ENCODE measurements around the gene CYP4V2.
"Not testable (repeated sequence)": the region's sequence is repeated elsewhere in the genome, so short reads cannot be mapped to it uniquely, and the experiment has no call there.

Gene CYP4V2

DNA sequence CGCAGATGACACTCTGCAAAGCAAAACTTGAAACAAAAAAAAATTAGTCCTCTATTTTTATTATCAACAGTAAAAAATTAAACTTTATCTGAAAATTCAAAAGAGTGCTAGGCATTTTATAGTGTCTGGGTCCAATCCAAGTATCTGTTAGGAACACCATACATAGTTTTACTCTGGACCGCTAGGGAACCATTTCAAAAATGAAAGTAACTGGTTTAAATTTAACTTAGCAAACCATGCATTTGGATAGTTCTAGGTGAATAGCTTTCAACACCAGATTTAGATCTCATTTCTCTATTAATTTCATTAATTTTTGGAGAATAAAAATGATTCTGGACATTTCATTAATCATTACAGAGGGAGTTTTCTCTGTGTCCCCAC is 37.1 kb downstream of the CYP4V2 start:
- DNase-seq (ENCODE audit: low read depth in 3 of 3), result no peak

DNA sequence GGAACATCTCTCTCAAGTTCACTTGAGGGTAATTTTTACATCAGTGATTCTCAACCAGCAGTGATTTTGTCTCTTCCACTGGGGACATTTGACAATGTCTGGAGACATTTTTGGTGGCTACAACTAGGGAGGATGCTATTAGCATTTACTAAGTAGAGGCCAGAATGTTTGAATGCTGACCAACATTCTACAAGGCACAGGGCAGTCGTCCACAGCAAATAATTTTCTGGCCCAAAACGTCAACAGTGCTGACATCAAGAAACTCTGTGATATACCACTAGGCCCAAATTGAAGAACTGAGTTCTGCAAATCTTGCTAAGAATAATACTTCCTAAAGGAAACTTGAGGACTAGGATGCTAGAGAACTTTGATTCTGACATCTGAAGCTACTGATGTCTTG is 43.0 kb downstream of the CYP4V2 start:
- DNase-seq (ENCODE audit: low read depth in 3 of 3), result no peak

DNA sequence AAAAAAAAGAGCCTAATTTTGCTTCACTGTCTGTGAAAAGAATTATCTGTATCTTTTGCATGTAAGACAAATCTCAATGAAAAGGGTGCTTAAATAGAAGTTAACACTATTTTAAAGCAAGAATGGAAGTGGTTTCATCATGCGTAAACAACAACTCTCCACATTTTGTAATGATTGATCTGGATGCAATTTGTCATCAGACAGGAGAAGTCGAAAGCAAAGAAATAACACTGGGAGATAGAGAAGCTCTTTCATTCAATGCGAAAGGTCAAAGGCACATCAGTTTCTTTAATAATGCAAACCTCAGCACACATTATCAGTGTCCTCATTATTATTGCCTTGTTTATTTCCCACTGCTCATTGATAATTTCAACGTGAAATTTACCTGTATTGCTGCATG is 44.8 kb downstream of the CYP4V2 start:
- DNase-seq (ENCODE audit: low read depth in 3 of 3), result no peak

- DNase-seq (ENCODE audit: low read depth in 3 of 3), result no peak
These were observed 49.1 kb downstream of the CYP4V2 start for GRCh38 chr4:186240452-186240847.

GRCh38 chr4:186240848-186241491 is 49.6 kb downstream of the CYP4V2 start:
- DNase-seq (ENCODE audit: low read depth in 3 of 3), result no peak

GRCh38 chr4:186241616-186242015 is 50.2 kb downstream of the CYP4V2 start:
- DNase-seq (ENCODE audit: low read depth in 3 of 3), result no peak

GRCh38 chr4:186242031-186242430 is 50.7 kb downstream of the CYP4V2 start:
- DNase-seq (ENCODE audit: low read depth in 3 of 3), result not testable (repeated sequence)

DNA sequence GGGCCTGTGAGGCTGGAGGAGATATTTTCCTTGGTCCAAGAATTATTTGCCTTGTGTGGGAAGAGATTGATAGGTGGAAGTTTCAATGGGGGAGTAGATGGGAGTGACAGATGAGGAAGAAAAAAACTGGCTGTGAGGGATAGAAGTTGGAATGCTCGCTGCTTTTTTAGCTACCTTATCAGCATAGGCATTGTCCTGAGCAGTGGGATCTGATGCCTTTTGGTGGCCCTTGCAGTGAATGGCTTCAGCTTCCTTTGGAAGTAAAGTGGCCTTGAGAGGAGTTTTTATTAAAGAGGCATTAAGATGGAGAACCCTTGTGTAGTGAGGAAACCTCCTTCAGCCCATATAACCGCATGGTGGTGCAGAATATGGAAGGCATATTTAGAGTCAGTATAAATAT is 52.0 kb downstream of the CYP4V2 start:
- DNase-seq (ENCODE audit: low read depth in 3 of 3), result no peak

DNA sequence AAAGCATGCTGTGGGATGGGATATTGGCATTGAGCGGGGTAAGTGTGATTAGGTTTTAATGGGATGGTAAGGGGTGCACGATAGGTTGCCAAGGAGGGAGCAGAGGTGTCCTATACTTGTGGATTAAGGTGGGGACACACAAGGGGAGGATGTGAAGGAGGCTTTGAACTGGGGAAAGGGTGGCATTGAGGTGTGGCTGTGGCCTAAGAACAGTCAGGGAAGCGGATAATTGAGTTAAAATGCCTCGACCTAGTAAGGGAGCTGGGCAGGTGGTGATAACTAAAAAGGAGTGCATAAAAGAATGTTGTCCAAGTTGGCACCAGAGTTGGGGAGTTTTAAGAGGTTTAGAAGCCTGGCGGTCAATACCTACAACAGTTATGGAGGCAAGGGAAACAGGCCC is 53.5 kb downstream of the CYP4V2 start:
- DNase-seq (ENCODE audit: low read depth in 3 of 3), result no peak

GRCh38 chr4:186247062-186247752 is 55.8 kb downstream of the CYP4V2 start:
- DNase-seq (ENCODE audit: low read depth in 3 of 3), result not testable (repeated sequence)

- DNase-seq (ENCODE audit: low read depth in 3 of 3), result no peak
These were observed 57.3 kb downstream of the CYP4V2 start for GRCh38 chr4:186248643-186249042.

DNA sequence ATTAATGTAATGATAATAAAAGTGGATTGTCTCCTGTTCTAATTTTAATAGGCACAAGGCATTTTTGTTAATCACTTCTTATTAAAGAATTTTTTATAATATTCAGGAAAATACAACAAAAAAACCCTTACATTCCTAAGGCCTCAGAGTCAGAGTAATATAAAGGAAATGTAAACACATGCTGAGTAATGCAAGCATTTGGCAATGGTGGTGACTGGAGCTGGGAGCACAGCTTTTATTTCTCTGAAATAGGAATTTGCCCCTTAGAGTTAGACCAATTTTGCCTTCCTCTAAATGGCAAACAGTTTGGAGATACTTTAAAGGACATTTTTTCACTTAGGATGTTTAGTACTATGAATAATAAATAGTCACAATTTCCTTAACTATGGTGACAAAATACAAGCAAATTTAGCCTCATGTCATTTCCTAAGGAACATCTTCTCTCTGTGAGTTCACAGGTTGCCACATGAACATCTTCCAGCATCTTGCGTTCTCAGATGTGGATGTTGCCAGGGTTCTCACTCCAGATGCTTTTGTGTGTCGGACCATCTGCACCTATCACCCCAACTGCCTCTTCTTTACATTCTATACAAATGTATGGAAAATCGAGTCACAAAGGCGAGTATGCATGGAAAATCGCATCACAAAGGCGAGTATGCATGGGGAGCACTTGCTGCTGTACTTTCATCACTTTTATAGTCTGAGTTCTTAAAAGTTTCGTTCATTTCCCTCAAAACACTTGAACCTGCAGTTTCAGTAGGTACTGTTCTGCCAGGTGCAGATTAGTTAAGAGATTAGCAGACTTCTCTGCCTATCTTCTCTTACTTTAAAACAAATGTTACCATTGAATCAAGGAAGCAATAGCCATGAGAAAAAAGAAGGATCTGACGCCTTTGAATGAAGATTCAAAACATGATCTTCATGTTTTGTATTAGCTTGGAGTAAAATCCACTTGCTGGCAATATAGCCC is 58.7 kb downstream of the CYP4V2 start:
- DNase-seq (ENCODE audit: low read depth in 3 of 3), result no peak

DNA sequence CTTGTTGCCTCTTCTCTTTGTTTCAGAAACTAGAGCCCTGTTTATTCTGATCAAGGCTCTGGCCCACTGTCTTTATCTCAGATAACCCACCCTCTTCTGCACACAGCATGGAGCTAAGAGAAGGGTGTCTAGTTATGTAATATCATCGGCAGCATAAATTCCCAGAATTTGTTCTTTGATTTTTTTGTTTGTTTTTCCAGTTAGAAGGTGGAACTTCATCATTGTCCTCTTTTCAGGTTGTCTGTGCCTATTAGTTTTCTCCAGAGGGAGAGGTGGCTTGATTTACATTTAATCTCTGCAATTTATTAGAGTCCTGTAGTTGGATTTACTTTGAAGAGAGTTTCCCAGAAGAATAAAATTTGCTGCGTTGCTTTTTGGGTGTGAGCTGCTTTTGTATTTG is 59.4 kb downstream of the CYP4V2 start:
- DNase-seq (ENCODE audit: low read depth in 3 of 3), result no peak

DNA sequence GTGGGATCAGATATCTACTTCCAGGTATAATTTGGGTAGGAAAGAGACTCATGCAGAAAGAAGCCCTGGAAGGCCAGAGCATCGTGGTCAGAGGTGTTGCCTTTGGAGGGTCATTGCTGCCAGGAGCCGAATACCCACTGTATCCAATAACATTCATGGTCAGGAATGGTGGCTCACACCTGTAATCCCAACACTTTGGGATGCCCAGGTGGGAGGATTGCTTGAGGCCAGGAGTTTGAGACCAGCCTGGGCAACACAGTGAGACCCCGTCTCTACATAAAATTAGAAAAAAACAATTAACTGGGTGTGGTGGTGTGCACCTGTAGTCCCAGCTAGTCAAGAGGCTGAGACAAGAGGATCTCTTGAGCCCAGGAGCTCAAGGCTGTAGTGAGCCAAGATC is 63.8 kb downstream of the CYP4V2 start:
- DNase-seq (ENCODE audit: low read depth in 3 of 3), result no peak

DNA sequence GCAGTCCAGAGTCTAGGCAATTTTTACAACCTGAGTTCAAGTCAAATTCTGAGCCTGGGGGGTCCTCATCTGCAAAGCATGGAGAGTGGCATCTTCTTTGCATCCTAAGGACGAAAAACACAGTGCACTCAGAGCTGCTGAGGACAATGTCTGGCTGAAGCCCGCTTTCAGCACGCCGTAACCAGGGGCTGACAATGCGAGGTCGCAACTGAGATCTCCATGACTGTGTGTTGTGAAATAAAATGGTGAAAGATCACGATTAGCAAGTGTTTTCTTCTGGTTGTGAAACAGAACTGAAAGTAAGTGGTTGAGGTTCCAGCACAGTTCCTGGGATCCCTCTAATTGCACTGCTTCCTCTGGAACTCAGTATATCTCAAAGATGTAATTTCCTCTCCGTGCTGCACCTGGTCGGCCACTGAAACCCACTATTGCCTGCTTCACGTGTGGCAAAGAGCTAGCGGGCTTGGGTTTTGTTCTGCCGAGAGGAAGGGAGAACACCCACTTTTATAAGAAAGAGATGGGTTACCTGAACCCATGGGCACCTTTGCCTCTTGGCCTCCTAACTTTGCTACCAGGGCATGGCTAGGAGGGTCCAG is 66.9 kb downstream of the CYP4V2 start:
- DNase-seq (ENCODE audit: low read depth in 3 of 3), result no peak

GRCh38 chr4:186260117-186260503 is 68.7 kb downstream of the CYP4V2 start:
- DNase-seq (ENCODE audit: low read depth in 3 of 3), result no peak
